MM.1S (cell line): Measurements from ENCODE around the gene MDK.

Source experiments
- DNase-seq: peaks from one replicate; pipeline ENCODE4 v3.0.0-alpha.2; 2015
- H2AFZ ChIP-seq: fragments of 300-600 bp; sonication (generic); 2 replicates; pipeline ENCODE4 v1.6.0; 2016; ENCODE audit warnings: antibody characterized with exemption, low read length
- H3F3A ChIP-seq: fragments of 300-600 bp; sonication (generic); 2 replicates; pipeline ENCODE4 v1.6.1; 2016; ENCODE audit warnings: mild to moderate bottlenecking, antibody characterized with exemption, low read length, moderate library complexity, mixed read lengths; ENCODE audit not compliant: insufficient read depth
- H3K27ac ChIP-seq: fragments of 300-600 bp; sonication (generic); 2 replicates; pipeline ENCODE4 v1.5.1; 2016; ENCODE audit warnings: mild to moderate bottlenecking, low read length
- H3K27me3 ChIP-seq: fragments of 300-600 bp; sonication (generic); replicated peaks from 2 replicates; pipeline ENCODE4 v1.6.0; 2016; ENCODE audit warnings: low read length; ENCODE audit not compliant: insufficient read depth
- H3K36me3 ChIP-seq: fragments of 300-600 bp; sonication (generic); replicated peaks from 2 replicates; pipeline ENCODE4 v1.6.1; 2016; ENCODE audit warnings: mild to moderate bottlenecking, low read length, mixed read lengths; ENCODE audit not compliant: insufficient read depth
- H3K4me1 ChIP-seq: fragments of 300-600 bp; sonication (generic); 2 replicates; pipeline ENCODE4 v1.6.1; 2016; ENCODE audit warnings: low read length, mixed read lengths
- H3K4me2 ChIP-seq: fragments of 300-600 bp; sonication (generic); 2 replicates; pipeline ENCODE4 v1.6.0; 2016; ENCODE audit warnings: low read depth, low read length
- H3K4me3 ChIP-seq: fragments of 300-600 bp; sonication (generic); 2 replicates; pipeline ENCODE4 v1.5.1; 2016; ENCODE audit warnings: low read length, mixed read lengths
- H3K79me2 ChIP-seq: fragments of 300-600 bp; sonication (generic); 2 replicates; pipeline ENCODE4 v1.6.1; 2016; ENCODE audit warnings: mixed run types, low read length, mixed read lengths
- H3K9ac ChIP-seq: fragments of 300-600 bp; sonication (generic); 2 replicates; pipeline ENCODE4 v1.6.1; 2016; ENCODE audit warnings: low read length, mixed read lengths
- H3K9me2 ChIP-seq: fragments of 300-600 bp; sonication (generic); replicated peaks from 2 replicates; pipeline ENCODE4 v1.6.1; 2016; ENCODE audit warnings: mild to moderate bottlenecking, low read length, mixed read lengths; ENCODE audit not compliant: insufficient read depth
- H3K9me3 ChIP-seq: fragments of 300-600 bp; sonication (generic); replicated peaks from 2 replicates; pipeline ENCODE4 v1.6.1; 2016; ENCODE audit warnings: mild to moderate bottlenecking, low read length, mixed read lengths; ENCODE audit not compliant: insufficient read depth
- H4K20me1 ChIP-seq: fragments of 300-600 bp; sonication (generic); 2 replicates; pipeline ENCODE4 v1.6.1; 2016; ENCODE audit warnings: mild to moderate bottlenecking, low read length, moderate library complexity, mixed read lengths; ENCODE audit not compliant: insufficient read depth
- EZH2 ChIP-seq: fragments of 300-600 bp; sonication (generic); optimal IDR thresholded peaks from 2 replicates; pipeline ENCODE3; 2017; ENCODE audit warnings: low read depth, mild to moderate bottlenecking, antibody characterized with exemption, low read length, mixed read lengths
- EZH2phosphoT487 ChIP-seq: fragments of 300-600 bp; sonication (generic); IDR thresholded peaks from 2 replicates; pipeline ENCODE4 v1.6.1; 2018; ENCODE audit warnings: antibody characterized with exemption, low read length
- TF ChIP-seq, protein P1 (sequence below): fragments of 300-600 bp; sonication (generic); IDR thresholded peaks from 2 replicates; pipeline ENCODE4 v1.5.1; 2016; ENCODE audit warnings: antibody characterized with exemption, low read length, mixed read lengths

Gene MDK

GRCh38 chr11:46341454-46341853 lies 40.0 kb upstream of the MDK start:
- H3K27ac ChIP-seq, result no peak overlapping the region
- peaks cover 46% of the 10 kb centered on the region for H3K27me3 ChIP-seq
- no peaks in the 10 kb centered on the region for H4K20me1 ChIP-seq
- no peaks in the 10 kb centered on the region for H3K9me2 ChIP-seq
- H2AFZ ChIP-seq, result no peak overlapping the region
- TF ChIP-seq, protein P1, sequence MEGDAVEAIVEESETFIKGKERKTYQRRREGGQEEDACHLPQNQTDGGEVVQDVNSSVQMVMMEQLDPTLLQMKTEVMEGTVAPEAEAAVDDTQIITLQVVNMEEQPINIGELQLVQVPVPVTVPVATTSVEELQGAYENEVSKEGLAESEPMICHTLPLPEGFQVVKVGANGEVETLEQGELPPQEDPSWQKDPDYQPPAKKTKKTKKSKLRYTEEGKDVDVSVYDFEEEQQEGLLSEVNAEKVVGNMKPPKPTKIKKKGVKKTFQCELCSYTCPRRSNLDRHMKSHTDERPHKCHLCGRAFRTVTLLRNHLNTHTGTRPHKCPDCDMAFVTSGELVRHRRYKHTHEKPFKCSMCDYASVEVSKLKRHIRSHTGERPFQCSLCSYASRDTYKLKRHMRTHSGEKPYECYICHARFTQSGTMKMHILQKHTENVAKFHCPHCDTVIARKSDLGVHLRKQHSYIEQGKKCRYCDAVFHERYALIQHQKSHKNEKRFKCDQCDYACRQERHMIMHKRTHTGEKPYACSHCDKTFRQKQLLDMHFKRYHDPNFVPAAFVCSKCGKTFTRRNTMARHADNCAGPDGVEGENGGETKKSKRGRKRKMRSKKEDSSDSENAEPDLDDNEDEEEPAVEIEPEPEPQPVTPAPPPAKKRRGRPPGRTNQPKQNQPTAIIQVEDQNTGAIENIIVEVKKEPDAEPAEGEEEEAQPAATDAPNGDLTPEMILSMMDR, result no peak
- TF ChIP-seq EZH2, result no peak
- no peak for TF ChIP-seq EZH2phosphoT487
- H3K9ac ChIP-seq, result no peak overlapping the region
- no peaks in the 10 kb centered on the region for H3K79me2 ChIP-seq
- DNase-seq, result no peak
- H3F3A ChIP-seq, result no peaks in the 10 kb centered on the region
- H3K36me3 ChIP-seq, result no peaks in the 10 kb centered on the region
- H3K4me1 ChIP-seq, result no peaks in the 10 kb centered on the region
- H3K4me2 ChIP-seq, result no peak overlapping the region
- no peaks in the 10 kb centered on the region for H3K9me3 ChIP-seq
- H3K4me3 ChIP-seq, result no peak overlapping the region

DNA sequence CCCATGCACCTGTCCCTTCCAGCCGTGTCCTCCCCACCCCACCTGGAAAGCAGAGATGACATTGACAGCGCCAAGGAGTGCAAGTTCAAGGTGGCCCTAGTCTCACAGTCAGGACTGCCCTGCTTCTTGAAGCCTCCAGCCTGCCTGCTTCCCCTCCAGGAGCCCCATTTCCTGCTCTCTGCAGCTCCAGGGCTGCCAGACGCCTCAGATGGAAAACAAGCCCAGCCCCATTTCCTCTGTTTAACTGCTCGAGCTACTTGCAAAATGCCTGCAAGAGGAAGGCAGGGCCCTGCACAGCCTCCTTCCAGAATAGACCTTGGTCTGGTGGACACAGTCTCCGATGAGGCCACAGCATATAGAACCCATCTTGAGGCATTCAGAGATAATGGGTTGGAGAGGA lies 39.2 kb upstream of the MDK start:
- no peak overlapping the region for H3K9ac ChIP-seq
- TF ChIP-seq EZH2 (no peak), EZH2phosphoT487 (no peak)
- TF ChIP-seq, protein P1, result no peak
- no peaks in the 10 kb centered on the region for H3F3A ChIP-seq
- H3K27ac ChIP-seq, result no peak overlapping the region
- peaks cover 50% of the 10 kb centered on the region for H3K27me3 ChIP-seq
- H3K4me3 ChIP-seq, result no peak overlapping the region
- H3K4me2 ChIP-seq, result no peak overlapping the region
- no peaks in the 10 kb centered on the region for H3K36me3 ChIP-seq
- H3K4me1 ChIP-seq, result no peaks in the 10 kb centered on the region
- H3K9me3 ChIP-seq, result no peaks in the 10 kb centered on the region
- no peaks in the 10 kb centered on the region for H4K20me1 ChIP-seq
- no peaks in the 10 kb centered on the region for H3K9me2 ChIP-seq
- no peak overlapping the region for H2AFZ ChIP-seq
- no peaks in the 10 kb centered on the region for H3K79me2 ChIP-seq
- DNase-seq, result no peak

- Histone ChIP-seq H3K4me1 (peaks cover 5% of the 10 kb centered on the region), H3K36me3 (no peaks in the 10 kb centered on the region), H3K9ac (no peak overlapping the region), H3F3A (no peaks in the 10 kb centered on the region), H3K9me3 (no peaks in the 10 kb centered on the region), H2AFZ (no peak overlapping the region), H3K4me3 (no peak overlapping the region), H3K4me2 (no peak overlapping the region), H3K9me2 (no peaks in the 10 kb centered on the region), H3K27ac (no peak overlapping the region), H3K27me3 (peaks cover 50% of the 10 kb centered on the region), H4K20me1 (no peaks in the 10 kb centered on the region), H3K79me2 (peaks cover 10% of the 10 kb centered on the region)
- no peak for DNase-seq
- no peak for TF ChIP-seq EZH2
Measured at GRCh38 chr11:46343520-46343919, 37.9 kb upstream of the MDK start.

- H3K4me1 ChIP-seq, result peaks cover 13% of the 10 kb centered on the region
- DNase-seq, result no peak
- no peaks in the 10 kb centered on the region for H3K9me2 ChIP-seq
- peaks cover 24% of the 10 kb centered on the region for H3K79me2 ChIP-seq
- H3K9me3 ChIP-seq, result no peaks in the 10 kb centered on the region
- no peaks in the 10 kb centered on the region for H3K36me3 ChIP-seq
- H3K27ac ChIP-seq, result no peak overlapping the region
- no peaks in the 10 kb centered on the region for H3F3A ChIP-seq
- H3K4me3 ChIP-seq, result no peak overlapping the region
- no peak overlapping the region for H2AFZ ChIP-seq
- TF ChIP-seq, protein P1, result no peak
- TF ChIP-seq EZH2 (no peak), EZH2phosphoT487 (no peak)
- H3K4me2 ChIP-seq, result no peak overlapping the region
- peaks cover 42% of the 10 kb centered on the region for H3K27me3 ChIP-seq
- no peaks in the 10 kb centered on the region for H4K20me1 ChIP-seq
- H3K9ac ChIP-seq, result no peak overlapping the region
Measured at GRCh38 chr11:46345131-46345597, 36.3 kb upstream of the MDK start.
